ENCODE measurements around the gene ZNRF2. TPM values are rescaled to one million over a fixed set of nuclear protein-coding genes. Genes with fewer than 3 reads are reported as not detected.

Gene ZNRF2
- total and polyA plus RNA-seq, 2 experiments from 2014 or later = 11.0 to 18.8 TPM

DNA sequence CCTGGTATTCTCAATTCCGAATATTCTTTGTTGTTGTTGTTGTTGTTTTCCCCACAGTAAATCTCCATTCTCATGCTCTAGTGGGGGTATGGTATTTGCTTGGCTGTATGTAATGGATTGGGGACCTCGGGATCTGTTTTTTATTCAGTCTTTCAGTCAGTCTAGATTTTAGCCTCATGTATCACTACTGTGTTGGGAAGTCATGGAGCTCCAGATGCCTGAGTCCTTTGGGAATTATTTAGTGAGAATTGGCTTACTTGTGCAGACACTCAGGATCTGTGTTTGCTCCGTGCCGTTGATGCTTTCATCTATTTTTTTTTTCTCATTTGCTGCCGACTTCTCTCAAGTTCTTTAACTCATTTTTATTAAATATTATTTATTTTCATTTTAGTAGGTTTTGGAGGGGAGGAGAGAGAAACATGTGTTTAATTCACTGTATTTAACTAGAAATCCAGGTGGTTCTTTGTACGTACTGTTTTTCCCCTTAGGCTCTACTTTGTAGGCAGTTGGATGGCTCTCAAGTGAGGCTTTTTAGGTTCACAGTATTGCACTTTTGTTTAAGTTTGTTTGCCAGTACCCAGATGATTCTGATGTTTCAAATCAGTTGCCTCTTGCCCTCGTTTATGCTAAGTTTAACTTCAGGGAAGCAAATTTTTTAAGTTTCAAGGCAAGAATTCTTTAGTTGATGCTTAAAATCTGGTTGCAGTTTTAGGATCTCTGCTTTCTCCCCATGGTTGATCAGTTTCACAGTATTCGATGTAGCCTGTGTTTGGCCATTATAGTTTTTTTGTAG is 36.9 kb downstream of the ZNRF2 start:
- Histone ChIP-seq H3K4me2 (peak overlapping the region; percentile 58), H3K9me2 (replicated peaks; ENCODE audit: insufficient read depth) (no peaks in the 10 kb centered on the region), H3K36me3 (replicated peaks; ENCODE audit: insufficient read depth, low read depth) (no peaks in the 10 kb centered on the region), H3K9me3 (ENCODE audit: low read depth) (no peaks in the 10 kb centered on the region), H3K4me3 (no peak overlapping the region), H3K79me2 (peaks cover 75% of the 10 kb centered on the region), H4K20me1 (ENCODE audit: insufficient read depth, poor library complexity, severe bottlenecking) (no peaks in the 10 kb centered on the region), H3K27me3 (no peaks in the 10 kb centered on the region), H2AFZ (no peak overlapping the region), H3K4me1 (ENCODE audit: insufficient read depth) (peaks cover 7% of the 10 kb centered on the region), H3K27ac (peak overlapping the region; percentile 50)
- no peak for DNase-seq (ENCODE audit: low spot score)
- TF ChIP-seq, protein P1, sequence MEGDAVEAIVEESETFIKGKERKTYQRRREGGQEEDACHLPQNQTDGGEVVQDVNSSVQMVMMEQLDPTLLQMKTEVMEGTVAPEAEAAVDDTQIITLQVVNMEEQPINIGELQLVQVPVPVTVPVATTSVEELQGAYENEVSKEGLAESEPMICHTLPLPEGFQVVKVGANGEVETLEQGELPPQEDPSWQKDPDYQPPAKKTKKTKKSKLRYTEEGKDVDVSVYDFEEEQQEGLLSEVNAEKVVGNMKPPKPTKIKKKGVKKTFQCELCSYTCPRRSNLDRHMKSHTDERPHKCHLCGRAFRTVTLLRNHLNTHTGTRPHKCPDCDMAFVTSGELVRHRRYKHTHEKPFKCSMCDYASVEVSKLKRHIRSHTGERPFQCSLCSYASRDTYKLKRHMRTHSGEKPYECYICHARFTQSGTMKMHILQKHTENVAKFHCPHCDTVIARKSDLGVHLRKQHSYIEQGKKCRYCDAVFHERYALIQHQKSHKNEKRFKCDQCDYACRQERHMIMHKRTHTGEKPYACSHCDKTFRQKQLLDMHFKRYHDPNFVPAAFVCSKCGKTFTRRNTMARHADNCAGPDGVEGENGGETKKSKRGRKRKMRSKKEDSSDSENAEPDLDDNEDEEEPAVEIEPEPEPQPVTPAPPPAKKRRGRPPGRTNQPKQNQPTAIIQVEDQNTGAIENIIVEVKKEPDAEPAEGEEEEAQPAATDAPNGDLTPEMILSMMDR (IDR thresholded peaks at IDR 0.05; ENCODE audit: poor library complexity) = no peak
- TF ChIP-seq EZH2 (IDR thresholded peaks at IDR 0.05; ENCODE audit: borderline replicate concordance) (no peak), EZH2phosphoT487 (IDR thresholded peaks at IDR 0.05; ENCODE audit: low read depth, severe bottlenecking, unreplicated experiment) (no peak)
- WGBS (ENCODE audit: low lambda C conversion rate, missing lambda C conversion rate) = 52% methylated on average over 8 of the region's 8 CpGs

DNA sequence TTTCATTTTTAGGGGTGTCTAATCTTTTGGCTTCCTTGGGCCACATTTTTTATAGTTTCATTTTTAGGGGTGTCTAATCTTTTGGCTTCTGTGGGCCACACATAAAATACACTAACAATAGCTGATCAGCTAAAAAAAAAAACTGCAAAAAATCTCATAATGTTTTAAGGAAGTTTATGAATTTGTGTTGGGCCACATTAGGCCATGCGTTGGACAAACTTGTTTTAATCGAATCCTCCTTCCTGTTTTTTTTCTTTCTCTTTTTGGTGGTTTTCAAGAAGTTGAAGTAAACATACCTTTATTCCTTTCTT is 37.4 kb downstream of the ZNRF2 start:
- WGBS (ENCODE audit: low lambda C conversion rate, missing lambda C conversion rate) = 87% methylated on average over 2 of the region's 2 CpGs
- H3K36me3 ChIP-seq (replicated peaks; ENCODE audit: insufficient read depth, low read depth) = no peaks in the 10 kb centered on the region
- TF ChIP-seq EZH2phosphoT487 (IDR thresholded peaks at IDR 0.05; ENCODE audit: low read depth, severe bottlenecking, unreplicated experiment) = no peak
- TF ChIP-seq, protein P1 (IDR thresholded peaks at IDR 0.05; ENCODE audit: poor library complexity) = no peak
- TF ChIP-seq EZH2 (IDR thresholded peaks at IDR 0.05; ENCODE audit: borderline replicate concordance) = no peak
- H3K4me1 ChIP-seq (ENCODE audit: insufficient read depth) = peaks cover 7% of the 10 kb centered on the region
- no peak for DNase-seq (ENCODE audit: low spot score)
- no peaks in the 10 kb centered on the region for H3K27me3 ChIP-seq
- no peak overlapping the region for H2AFZ ChIP-seq
- no peaks in the 10 kb centered on the region for H3K9me3 ChIP-seq (ENCODE audit: low read depth)
- H3K27ac ChIP-seq = peak overlapping the region; percentile 50
- H3K79me2 ChIP-seq = peaks cover 70% of the 10 kb centered on the region
- no peaks in the 10 kb centered on the region for H3K9me2 ChIP-seq (replicated peaks; ENCODE audit: insufficient read depth)
- H4K20me1 ChIP-seq (ENCODE audit: insufficient read depth, poor library complexity, severe bottlenecking) = no peaks in the 10 kb centered on the region
- peak overlapping the region; percentile 58 for H3K4me2 ChIP-seq
- H3K4me3 ChIP-seq = no peak overlapping the region

DNA sequence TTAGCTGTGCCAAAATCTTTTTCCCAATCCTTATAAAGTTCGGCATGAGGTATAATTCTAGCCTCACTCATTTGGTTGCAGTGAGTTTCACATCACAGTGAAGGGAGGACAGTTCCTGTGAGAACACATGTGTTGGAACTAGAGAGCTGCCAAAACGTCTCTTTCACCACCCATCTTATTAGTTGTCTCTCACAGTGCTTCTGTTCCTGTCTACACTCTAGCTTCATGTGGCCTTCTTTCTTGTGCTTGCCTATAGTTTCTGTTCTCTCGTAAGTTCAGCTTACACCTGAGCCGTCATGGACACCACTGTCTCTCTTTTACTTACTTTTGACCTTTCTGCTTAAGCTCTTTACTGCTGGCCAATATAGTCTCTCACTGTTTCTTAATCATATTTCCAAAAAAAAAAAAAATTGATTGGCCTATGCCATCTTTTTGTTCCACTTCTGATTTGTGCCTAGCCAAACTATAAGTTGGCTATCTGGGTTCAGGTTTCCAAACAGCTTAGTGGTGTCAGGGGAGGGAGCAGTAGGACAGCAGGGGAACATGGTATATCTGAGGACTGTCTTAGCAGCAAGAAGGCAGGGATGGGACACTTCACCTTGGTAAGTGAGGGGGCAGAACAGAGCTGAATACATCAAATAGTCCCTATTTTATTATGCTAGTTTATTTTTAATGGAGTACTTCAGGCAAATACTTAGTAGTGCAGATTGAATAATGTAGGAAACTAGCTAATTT is 38.0 kb downstream of the ZNRF2 start:
- Histone ChIP-seq H4K20me1 (ENCODE audit: insufficient read depth, poor library complexity, severe bottlenecking) (no peaks in the 10 kb centered on the region), H3K4me3 (no peak overlapping the region), H3K4me1 (ENCODE audit: insufficient read depth) (peaks cover 7% of the 10 kb centered on the region), H2AFZ (no peak overlapping the region), H3K27me3 (no peaks in the 10 kb centered on the region), H3K4me2 (peak overlapping the region; percentile 58), H3K9me3 (ENCODE audit: low read depth) (no peaks in the 10 kb centered on the region), H3K79me2 (peaks cover 64% of the 10 kb centered on the region), H3K36me3 (replicated peaks; ENCODE audit: insufficient read depth, low read depth) (no peaks in the 10 kb centered on the region), H3K9me2 (replicated peaks; ENCODE audit: insufficient read depth) (no peaks in the 10 kb centered on the region), H3K27ac (peak overlapping the region; percentile 10)
- DNase-seq (ENCODE audit: low spot score) = no peak
- WGBS (ENCODE audit: low lambda C conversion rate, missing lambda C conversion rate) = 83% methylated on average over 4 of the region's 4 CpGs
- TF ChIP-seq EZH2 (IDR thresholded peaks at IDR 0.05; ENCODE audit: borderline replicate concordance) (no peak), EZH2phosphoT487 (IDR thresholded peaks at IDR 0.05; ENCODE audit: low read depth, severe bottlenecking, unreplicated experiment) (no peak)
- TF ChIP-seq, protein P1 (IDR thresholded peaks at IDR 0.05; ENCODE audit: poor library complexity) = no peak
